K562 (cell line): ENCODE measurements around the gene ASIP. TPM values are rescaled to one million over a fixed set of nuclear protein-coding genes. Genes with fewer than 3 reads are reported as not detected.

Experiments
- ARNT ChIP-seq, 2 experiments: fragments of 450-650 bp; IDR thresholded peaks; 2 replicates each; pipeline ENCODE4 v1.6.1; 2016; ENCODE audit warnings: mild to moderate bottlenecking in 1 of 2
- GATA2 ChIP-seq: sonication (generic); formaldehyde crosslinking; IDR thresholded peaks from 2 replicates; pipeline ENCODE4 v1.4.0; 2020; ENCODE audit warnings: mild to moderate bottlenecking, missing genetic modification reagents
- MYC ChIP-seq, 2 experiments: fragments of 250-450 bp in 1 of 2; sonication (Bioruptor Pico) in 1 of 2; IDR thresholded peaks; 2 replicates each; pipeline versions ENCODE4 v1.5.1 to v1.6.1; 2012 to 2021; ENCODE audit warnings: low read depth in 2 of 2, borderline replicate concordance in 1 of 2, improper control_type of control experiment in 1 of 2, low read length in 1 of 2, mild to moderate bottlenecking in 1 of 2, moderate library complexity in 1 of 2
- PBX2 ChIP-seq, 2 experiments: IDR thresholded peaks in 1 of 2; conservative IDR thresholded peaks in 1 of 2; 2 replicates each; pipeline ENCODE4 v1.6.1; 2016; ENCODE audit warnings: low read depth in 2 of 2, mild to moderate bottlenecking in 1 of 2, missing compliant biosample characterization in 1 of 2, missing genetic modification characterization in 1 of 2, moderate library complexity in 1 of 2
- PREB ChIP-seq: sonication (generic); formaldehyde crosslinking; IDR thresholded peaks from 2 replicates; pipeline ENCODE4 v1.8.1; 2023; ENCODE audit warnings: mild to moderate bottlenecking, missing genetic modification reagents
- RFX1 ChIP-seq: fragments of 450-650 bp; IDR thresholded peaks from 2 replicates; pipeline ENCODE4 v1.6.1; 2016; ENCODE audit warnings: mild to moderate bottlenecking, moderate library complexity
- SMARCB1 ChIP-seq: IDR thresholded peaks from 2 replicates; pipeline ENCODE4 v1.6.1; 2011; ENCODE audit warnings: improper control_type of control experiment, low read depth; ENCODE audit not compliant: insufficient read length
- SRSF1 ChIP-seq: fragments of 200-400 bp; formaldehyde crosslinking; IDR thresholded peaks from 2 replicates; pipeline ENCODE4 v1.6.1; 2017; ENCODE audit warnings: mild to moderate bottlenecking, low read depth, low read length, moderate library complexity
- SUPT5H ChIP-seq: fragments of 450-650 bp; IDR thresholded peaks from 2 replicates; pipeline ENCODE4 v1.6.1; 2016
- TAF7 ChIP-seq: fragments of 450-650 bp; IDR thresholded peaks from 2 replicates; pipeline ENCODE4 v1.6.1; 2016; ENCODE audit warnings: missing genetic modification characterization, missing compliant biosample characterization
- ZC3H11A ChIP-seq: IDR thresholded peaks from 2 replicates; pipeline ENCODE4 v1.6.1; 2012; ENCODE audit warnings: low read depth, low read length, improper control_type of control experiment
- ZNF316 ChIP-seq: fragments of 450-650 bp; IDR thresholded peaks from 2 replicates; pipeline ENCODE4 v1.6.1; 2016
- ZNF318 ChIP-seq, 2 experiments: fragments of 450-650 bp; IDR thresholded peaks; 2 replicates each; pipeline ENCODE4 v1.6.1; 2016; ENCODE audit warnings: mild to moderate bottlenecking in 2 of 2, borderline replicate concordance in 1 of 2, low read depth in 1 of 2, moderate library complexity in 1 of 2
- ZNF324 ChIP-seq: fragments of 250-450 bp; sonication (Bioruptor Pico); IDR thresholded peaks from 2 replicates; pipeline ENCODE4 v1.4.0; 2020; ENCODE audit warnings: mild to moderate bottlenecking
- ZNF507 ChIP-seq: conservative IDR thresholded peaks from 2 replicates; pipeline ENCODE4 v1.6.1; 2017; ENCODE audit warnings: missing genetic modification characterization, missing compliant biosample characterization
- ZNF76 ChIP-seq: fragments of 250-450 bp; sonication (Bioruptor Pico); IDR thresholded peaks from 2 replicates; pipeline ENCODE4 v1.4.0; 2020; ENCODE audit warnings: mild to moderate bottlenecking, moderate library complexity, borderline replicate concordance
- polyA plus RNA-seq, 8 experiments: library from polyadenylated mRNA; depleted of rRNA in 4 of 8; stranded (reverse) in 5 of 8; unstranded in 3 of 8; fragments of >200 nt; fragmentation: Nextera tagmentation in 2 of 8; fragmentation: Illumina TruSeq in 1 of 8; extraction: Ambion mirVana in 2 of 8; extraction: Trizol in 1 of 8; gene quantifications; 2 replicates each; pipeline versions ENCODE4 v1.2.1 to v1.2.3, GENCODE V29; 2011 to 2014; ENCODE audit warnings: inconsistent platforms in 1 of 8, missing spikeins in 1 of 8
- total RNA-seq, 7 experiments: library from RNA; depleted of rRNA in 6 of 7; stranded (reverse); fragments of >200 nt in 6 of 7; fragmentation: Illumina TruSeq in 2 of 7; extraction: Trizol in 2 of 7; gene quantifications; 2 replicates each; pipeline versions ENCODE4 v1.2.1 to v1.2.3, GENCODE V29; 2011 to 2021; ENCODE audit warnings: low replicate concordance in 1 of 7

ASIP gene
- total and polyA plus RNA-seq, 9 of the 15 experiments (the other 6 are each of a cell fraction or from before 2014, with no cell fraction given) = not detected

DNA sequence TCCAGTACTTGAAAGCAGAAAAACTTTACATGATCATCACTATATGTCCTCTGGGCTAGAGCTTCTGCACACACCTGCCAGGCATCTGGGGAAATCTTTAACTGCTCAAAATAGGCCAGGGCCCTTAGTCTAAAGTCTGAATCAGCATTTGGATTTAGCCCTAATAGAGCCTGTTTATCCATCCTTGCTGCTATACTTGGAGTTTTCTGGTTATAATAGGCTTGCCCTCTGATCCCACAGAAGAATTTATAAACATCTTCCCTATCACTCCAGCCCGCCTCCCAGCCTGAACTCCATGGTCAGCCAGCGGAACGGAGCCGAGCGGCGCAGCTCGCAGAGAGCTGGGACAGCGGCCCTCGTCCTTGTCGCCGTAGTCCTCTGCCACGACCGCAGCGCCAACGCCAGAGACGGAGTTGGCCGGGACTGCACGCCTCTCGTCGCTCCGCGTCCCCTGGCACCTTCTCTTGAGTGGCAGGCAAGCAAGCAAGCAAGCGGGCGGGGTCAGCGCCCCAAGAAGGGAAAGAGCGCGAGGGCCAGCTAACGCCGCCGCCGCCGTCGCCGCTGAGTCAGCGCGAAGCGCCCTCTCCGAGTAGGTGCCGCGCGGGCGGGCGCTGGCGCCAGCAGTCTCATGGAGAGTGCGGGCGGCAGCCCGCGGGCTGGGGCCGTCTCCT, 25.4 kb upstream of the ASIP start (continued):
- no peak for TF ChIP-seq ZNF318 (IDR thresholded peaks at IDR 0.05; ENCODE audit: borderline replicate concordance in 1 of 2, low read depth in 1 of 2)
- no peak; the same call in 1 of the 2 replicates for TF ChIP-seq PBX2 (CRISPR knock-in tag; IDR thresholded peaks at IDR 0.05; ENCODE audit: low read depth)
- peak; percentile 34 for TF ChIP-seq PBX2 (tag; conservative IDR thresholded peaks at IDR 0.05; ENCODE audit: low read depth)
- TF ChIP-seq ZNF316 = peak; percentile 95
- TF ChIP-seq TAF7 (tag) = no peak
- no peak for TF ChIP-seq ZNF324
- no peak for TF ChIP-seq ARNT (IDR thresholded peaks at IDR 0.05)
- TF ChIP-seq PREB (CRISPR knock-in tag) = no peak
- TF ChIP-seq GATA2 (CRISPR knock-in tag) = no peak
- TF ChIP-seq SMARCB1 = no peak
- 0 out of 2 replicates have a peak, but pooled peaks have one; percentile 28 for TF ChIP-seq MYC (IDR thresholded peaks at IDR 0.05; ENCODE audit: low read depth, low read length)
- no peak for TF ChIP-seq MYC (CRISPR knock-in tag; IDR thresholded peaks at IDR 0.05; ENCODE audit: borderline replicate concordance, low read depth)
- TF ChIP-seq SUPT5H = peak; percentile 59; the same call in 1 of the 2 replicates
- TF ChIP-seq ZC3H11A = no peak
- no peak for TF ChIP-seq RFX1
- TF ChIP-seq SRSF1 = no peak
- no peak for TF ChIP-seq ZNF76
- no peak for TF ChIP-seq ZNF507 (tag)
